Osteocyte (in vitro differentiated cells): ENCODE data around the gene VPS26A. TPM values are rescaled to one million over a fixed set of nuclear protein-coding genes. Genes with fewer than 3 reads are reported as not detected.

Source experiments
- DNase-seq: peaks from one replicate; pipeline ENCODE4 v3.0.0; 2021; ENCODE audit warnings: mixed read lengths; ENCODE audit not compliant: unreplicated experiment; ENCODE audit errors: extremely low spot score
- H3K27ac Mint-ChIP-seq: one replicate; pipeline ENCODE4 v1.8.0; 2021; ENCODE audit warnings: mild to moderate bottlenecking, mixed read lengths; ENCODE audit not compliant: unreplicated experiment
- H3K27me3 Mint-ChIP-seq: one replicate; pipeline ENCODE4 v1.8.0; 2021; ENCODE audit warnings: mixed read lengths; ENCODE audit not compliant: unreplicated experiment
- H3K36me3 Mint-ChIP-seq: one replicate; pipeline ENCODE4 v1.8.0; 2021; ENCODE audit warnings: mixed read lengths; ENCODE audit not compliant: unreplicated experiment
- H3K4me1 Mint-ChIP-seq: one replicate; pipeline ENCODE4 v1.8.0; 2021; ENCODE audit warnings: mixed read lengths; ENCODE audit not compliant: unreplicated experiment
- H3K4me3 Mint-ChIP-seq: one replicate; pipeline ENCODE4 v1.8.0; 2021; ENCODE audit warnings: mild to moderate bottlenecking, moderate library complexity, mixed read lengths; ENCODE audit not compliant: unreplicated experiment
- H3K9me3 Mint-ChIP-seq: one replicate; pipeline ENCODE4 v1.8.0; 2021; ENCODE audit warnings: mixed read lengths; ENCODE audit not compliant: unreplicated experiment
- CTCF ChIP-seq: fragments of 200-600 bp; sonication (generic); IDR thresholded peaks from 2 replicates; pipeline ENCODE4 v1.5.0; 2021; ENCODE audit warnings: antibody characterized with exemption, mild to moderate bottlenecking, moderate library complexity
- total RNA-seq: library from RNA; stranded (reverse); gene quantifications from 2 replicates; pipeline ENCODE4 v1.2.1, GENCODE V29; 2021

The VPS26A gene
- total RNA-seq, 1 donor from 2014 or later = 59.4 TPM

GRCh38 chr10:69179743-69180524 lies 56.0 kb downstream of the VPS26A start, which contains the start of gene SUPV3L1:
SUPV3L1 (plus strand) TSS chr10:69180234; CDS start chr10:69180292, 58 bp downstream.
- Mint-ChIP-seq H3K4me3 (peak within 1 kb of the TSS; percentile 94), H3K27me3 (no peaks in the 10 kb centered on the region), H3K4me1 (peaks cover 27% of the 10 kb centered on the region), H3K27ac (peak within 1 kb of the TSS; percentile 100), H3K9me3 (no peaks in the 10 kb centered on the region), H3K36me3 (peaks cover 4% of the 10 kb centered on the region)
- no peak for TF ChIP-seq CTCF
- DNase-seq = peak; percentile 95

- TF ChIP-seq CTCF = no peak
- Mint-ChIP-seq H3K9me3 (no peaks in the 10 kb centered on the region), H3K27me3 (no peaks in the 10 kb centered on the region), H3K36me3 (peaks cover 7% of the 10 kb centered on the region), H3K27ac (peak overlapping the region; percentile 100), H3K4me3 (peak overlapping the region; percentile 94), H3K4me1 (peaks cover 27% of the 10 kb centered on the region)
- no peak for DNase-seq
Measured at GRCh38 chr10:69180525-69181204, 56.7 kb downstream of the VPS26A start.

GRCh38 chr10:69181433-69181832 lies 57.5 kb downstream of the VPS26A start:
- Mint-ChIP-seq H3K27me3 (no peaks in the 10 kb centered on the region), H3K27ac (peak overlapping the region; percentile 100), H3K9me3 (no peaks in the 10 kb centered on the region), H3K4me1 (peaks cover 27% of the 10 kb centered on the region), H3K4me3 (peak overlapping the region; percentile 94), H3K36me3 (peaks cover 9% of the 10 kb centered on the region)
- TF ChIP-seq CTCF = no peak
- DNase-seq = no peak

- no peak for TF ChIP-seq CTCF
- Mint-ChIP-seq H3K9me3 (no peaks in the 10 kb centered on the region), H3K36me3 (peaks cover 12% of the 10 kb centered on the region), H3K4me3 (no peak overlapping the region), H3K4me1 (peaks cover 27% of the 10 kb centered on the region), H3K27me3 (no peaks in the 10 kb centered on the region), H3K27ac (no peak overlapping the region)
- no peak for DNase-seq
Measured at GRCh38 chr10:69182005-69182404, 58.0 kb downstream of the VPS26A start.

GRCh38 chr10:69186524-69186923 lies 62.5 kb downstream of the VPS26A start:
- Mint-ChIP-seq H3K9me3 (no peaks in the 10 kb centered on the region), H3K4me1 (peaks cover 7% of the 10 kb centered on the region), H3K36me3 (peaks cover 35% of the 10 kb centered on the region), H3K27ac (no peak overlapping the region), H3K4me3 (no peak overlapping the region), H3K27me3 (no peaks in the 10 kb centered on the region)
- no peak for TF ChIP-seq CTCF
- DNase-seq = no peak
